Stimulated activated CD4-positive, alpha-beta T cell treated with anti-CD3 and anti-CD28 coated beads, Interleukin-4, amount 100 ng/mL, for 48 hours (primary cell): ENCODE measurements around the gene MBD5.
A peak's percentile ranks its signal among the peaks of the same experiment; 100 is the strongest.
"Not testable (repeated sequence)": the region's sequence is repeated elsewhere in the genome, so short reads cannot be mapped to it uniquely, and the experiment has no call there.

Source experiments
- DNase-seq, 2 donors: peaks; one replicate each; pipeline ENCODE4 v3.0.0-alpha.2; 2020; ENCODE audit warnings: low read depth in 2 of 2

The MBD5 gene

GRCh38 chr2:148021059-148021861, at the start of gene MBD5:
Gene MBD5, plus strand, starts transcription at chr2:148021091.
- peak in 1 of 2 donors; percentile 33 for DNase-seq

GRCh38 chr2:147976102-147976501, 44.8 kb upstream of the MBD5 start:
- DNase-seq, result no peak

GRCh38 chr2:147977679-147978078, 43.2 kb upstream of the MBD5 start:
- no peak for DNase-seq

- no peak for DNase-seq
Measured at GRCh38 chr2:147980940-147981528, 39.9 kb upstream of the MBD5 start.

GRCh38 chr2:147989102-147989501, 31.8 kb upstream of the MBD5 start:
- DNase-seq, result no peak

- no peak for DNase-seq
Measured at GRCh38 chr2:147989809-147990403, 31.0 kb upstream of the MBD5 start.

- DNase-seq, result not testable (repeated sequence)
Measured at GRCh38 chr2:147994965-147995364, 25.9 kb upstream of the MBD5 start.

GRCh38 chr2:147996828-147997227, 24.1 kb upstream of the MBD5 start:
- no peak for DNase-seq

- DNase-seq, result no peak
Measured at GRCh38 chr2:147998203-147998602, 22.7 kb upstream of the MBD5 start.

GRCh38 chr2:147999126-147999525, 21.8 kb upstream of the MBD5 start:
- no peak for DNase-seq

- no peak for DNase-seq
Measured at GRCh38 chr2:148000095-148000494, 20.8 kb upstream of the MBD5 start.

GRCh38 chr2:148002420-148002819, 18.5 kb upstream of the MBD5 start:
- DNase-seq, result not testable (repeated sequence)

- no peak for DNase-seq
Measured at GRCh38 chr2:148006249-148007007, 14.5 kb upstream of the MBD5 start.

- no peak for DNase-seq
Measured at GRCh38 chr2:148007219-148007900, 13.5 kb upstream of the MBD5 start.

GRCh38 chr2:148008411-148008810, 12.5 kb upstream of the MBD5 start:
- DNase-seq, result not testable (repeated sequence)

GRCh38 chr2:148013876-148014275, 7.0 kb upstream of the MBD5 start:
- no peak for DNase-seq

GRCh38 chr2:148014616-148015015, 6.3 kb upstream of the MBD5 start:
- no peak for DNase-seq

GRCh38 chr2:148020111-148021058, 506 bp upstream of the MBD5 start, which contains the start of gene ORC4:
Gene ORC4, minus strand, starts transcription at chr2:148020737. Its CDS starts 44,779 bp downstream, at chr2:147975958.
- DNase-seq, result peak; percentile 94 to 98

- no peak for DNase-seq
Measured at GRCh38 chr2:148021886-148022285, 995 bp downstream of the MBD5 start.

GRCh38 chr2:148022351-148022750, 1.5 kb downstream of the MBD5 start:
- DNase-seq, result no peak
